GM23248 (cell line): ENCODE measurements around the gene HSPBP1. TPM values are rescaled to one million over a fixed set of nuclear protein-coding genes. Genes with fewer than 3 reads are reported as not detected.

ENCODE experiments used
- DNase-seq: peaks from one replicate; pipeline ENCODE4 v3.0.0-alpha.2; 2015
- H2AFZ ChIP-seq: fragments of 200-600 bp; sonication (generic); 2 replicates; pipeline ENCODE4 v1.6.1; 2016; ENCODE audit warnings: antibody characterized with exemption
- H3F3A ChIP-seq: fragments of 200-600 bp; sonication (generic); 2 replicates; pipeline ENCODE4 v1.6.1; 2016; ENCODE audit warnings: mild to moderate bottlenecking, antibody characterized with exemption, mixed run types; ENCODE audit not compliant: insufficient read depth
- H3K27ac ChIP-seq: fragments of 200-600 bp; sonication (generic); 2 replicates; pipeline ENCODE4 v1.5.1; 2016; ENCODE audit warnings: mild to moderate bottlenecking
- H3K27me3 ChIP-seq: fragments of 200-600 bp; sonication (generic); replicated peaks from 2 replicates; pipeline ENCODE4 v1.6.1; 2016; ENCODE audit warnings: mild to moderate bottlenecking; ENCODE audit not compliant: insufficient read depth
- H3K36me3 ChIP-seq: fragments of 200-600 bp; sonication (generic); 2 replicates; pipeline ENCODE4 v1.6.1; 2016; ENCODE audit warnings: low read depth, mild to moderate bottlenecking
- H3K4me1 ChIP-seq: fragments of 200-600 bp; sonication (generic); 2 replicates; pipeline ENCODE4 v1.6.1; 2016; ENCODE audit warnings: mild to moderate bottlenecking; ENCODE audit not compliant: insufficient read depth
- H3K4me2 ChIP-seq: fragments of 200-600 bp; sonication (generic); one replicate; pipeline ENCODE4 v1.6.1; 2016; ENCODE audit warnings: mild to moderate bottlenecking; ENCODE audit not compliant: unreplicated experiment
- H3K4me3 ChIP-seq: fragments of 200-600 bp; sonication (generic); 2 replicates; pipeline ENCODE4 v1.5.1; 2016; ENCODE audit warnings: mild to moderate bottlenecking
- H3K79me2 ChIP-seq: fragments of 200-600 bp; sonication (generic); 2 replicates; pipeline ENCODE4 v1.6.1; 2016; ENCODE audit warnings: mild to moderate bottlenecking; ENCODE audit not compliant: insufficient read depth
- H3K9ac ChIP-seq: fragments of 200-600 bp; sonication (generic); 2 replicates; pipeline ENCODE4 v1.6.1; 2016; ENCODE audit warnings: mild to moderate bottlenecking
- H3K9me2 ChIP-seq: fragments of 200-600 bp; sonication (generic); 2 replicates; pipeline ENCODE4 v1.6.1; 2016; ENCODE audit warnings: mixed run types, mild to moderate bottlenecking, moderate library complexity; ENCODE audit not compliant: insufficient read depth
- H3K9me3 ChIP-seq: fragments of 200-600 bp; sonication (generic); one replicate; pipeline ENCODE4 v1.6.1; 2017; ENCODE audit warnings: low read depth
- H4K20me1 ChIP-seq: fragments of 200-600 bp; sonication (generic); 2 replicates; pipeline ENCODE4 v1.6.0; 2016; ENCODE audit not compliant: insufficient read depth
- EZH2 ChIP-seq: fragments of 200-600 bp; sonication (generic); IDR thresholded peaks from 2 replicates; pipeline ENCODE4 v1.6.1; 2018; ENCODE audit warnings: antibody characterized with exemption, mild to moderate bottlenecking; ENCODE audit not compliant: insufficient read depth, poor library complexity, severe bottlenecking
- EZH2phosphoT487 ChIP-seq: fragments of 200-600 bp; sonication (generic); IDR thresholded peaks from 2 replicates; pipeline ENCODE4 v1.6.1; 2018; ENCODE audit warnings: antibody characterized with exemption, moderate library complexity, mild to moderate bottlenecking, low read depth; ENCODE audit not compliant: insufficient read depth
- WGBS, 2 experiments: methylation state at CpG; one replicate each; pipeline ENCODE4 v1.1.6; 2015 to 2017; ENCODE audit warnings: low lambda C conversion rate in 2 of 2, low coverage in 1 of 2; ENCODE audit errors: missing lambda C conversion rate in 2 of 2; 5-methylcytosine and 5-hydroxymethylcytosine counted together
- in situ Hi-C: fragments of 300-500 bp; cut with MboI; formaldehyde crosslinking; loops from 2 replicates; pipeline ENCODE4 v1.15.0; 2020
- polyA plus RNA-seq: library from polyadenylated mRNA; unstranded; fragments of >200 nt; fragmentation: Nextera tagmentation; extraction: Ambion mirVana; gene quantifications from 2 replicates; pipeline ENCODE4 v1.2.1, GENCODE V29; 2016
- total RNA-seq: library from RNA; depleted of rRNA; stranded (reverse); fragments of >200 nt; shearing (Covaris generic); gene quantifications from 2 replicates; pipeline ENCODE4 v1.2.3, GENCODE V29; 2014

HSPBP1 gene
- total and polyA plus RNA-seq, 2 experiments from 2014 or later = 42.5 to 62.5 TPM

DNA sequence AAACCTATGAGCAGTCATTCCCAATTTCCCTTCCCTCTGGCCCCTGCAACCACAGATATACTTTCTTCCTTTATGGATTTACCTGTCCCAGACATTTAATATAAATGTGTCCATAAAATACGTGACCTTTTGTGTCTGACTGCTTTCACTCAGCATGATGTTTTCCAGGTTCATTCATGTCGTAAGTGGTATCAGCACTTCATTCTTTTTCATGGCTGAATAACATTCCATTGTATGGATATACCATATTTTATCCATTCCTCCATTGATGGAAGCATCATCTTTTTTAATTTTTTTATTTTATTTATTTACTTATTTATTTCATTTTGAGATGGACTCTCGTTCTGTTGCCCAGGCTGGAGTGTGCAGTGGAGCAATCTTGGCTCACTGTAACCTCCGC, 13.1 kb downstream of the HSPBP1 start:
- no peak for TF ChIP-seq EZH2phosphoT487
- no peak for TF ChIP-seq EZH2
- H3K9me3 ChIP-seq = no peaks in the 10 kb centered on the region
- no peak overlapping the region for H3K4me2 ChIP-seq
- H3K27me3 ChIP-seq = no peaks in the 10 kb centered on the region
- no peaks in the 10 kb centered on the region for H3K4me1 ChIP-seq
- H3K36me3 ChIP-seq = no peaks in the 10 kb centered on the region; the same call in 1 of the 2 replicates
- WGBS, 2 experiments = 92 to 95% methylated on average over 4 of the region's 4 CpGs
- in situ Hi-C loops = no loop called here
- H2AFZ ChIP-seq = no peak overlapping the region
- no peaks in the 10 kb centered on the region for H3K9me2 ChIP-seq
- DNase-seq = no peak
- H3K79me2 ChIP-seq = peaks cover 4% of the 10 kb centered on the region; the same call in 1 of the 2 replicates
- no peaks in the 10 kb centered on the region for H4K20me1 ChIP-seq
- no peak overlapping the region for H3K27ac ChIP-seq
- H3F3A ChIP-seq = no peaks in the 10 kb centered on the region
- no peak overlapping the region for H3K9ac ChIP-seq
- no peak overlapping the region for H3K4me3 ChIP-seq

DNA sequence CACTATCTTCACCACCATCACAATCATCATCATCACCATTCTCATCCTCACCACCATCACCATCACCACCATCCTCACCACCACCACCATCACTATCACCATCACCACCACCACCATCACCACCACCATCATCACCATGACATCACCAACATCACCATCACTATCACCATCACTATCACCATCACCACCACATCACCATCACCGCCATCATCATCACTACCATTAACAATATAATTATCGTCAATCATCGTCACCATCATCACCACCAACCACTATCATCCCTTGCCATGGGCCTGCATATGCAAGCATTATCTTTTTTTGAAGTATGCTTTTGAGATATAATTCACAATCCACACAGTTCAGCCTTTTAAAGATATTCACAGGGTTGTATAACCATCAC, 13.5 kb downstream of the HSPBP1 start:
- no peak overlapping the region for H3K4me2 ChIP-seq
- DNase-seq = no peak

GRCh38 chr19:55265723-55266386, 14.1 kb downstream of the HSPBP1 start:
- H3K9me2 ChIP-seq = no peaks in the 10 kb centered on the region
- H3K4me2 ChIP-seq = no peak overlapping the region
- no peak for TF ChIP-seq EZH2
- TF ChIP-seq EZH2phosphoT487 = no peak
- no peak overlapping the region for H3K27ac ChIP-seq
- no peak overlapping the region for H3K4me3 ChIP-seq
- 0 out of 2 replicates have a peak, but pooled peaks cover 2% of the 10 kb centered on the region for H3F3A ChIP-seq
- no peaks in the 10 kb centered on the region for H3K9me3 ChIP-seq
- H3K27me3 ChIP-seq = no peaks in the 10 kb centered on the region
- H4K20me1 ChIP-seq = no peaks in the 10 kb centered on the region
- in situ Hi-C loops = no loop called here
- peaks cover 4% of the 10 kb centered on the region; the same call in 1 of the 2 replicates for H3K79me2 ChIP-seq
- no peak overlapping the region for H2AFZ ChIP-seq
- WGBS, 2 experiments = 88% methylated on average over 8 to 12 of the region's 12 CpGs
- DNase-seq = no peak
- no peak overlapping the region for H3K9ac ChIP-seq
- H3K36me3 ChIP-seq = no peaks in the 10 kb centered on the region; the same call in 1 of the 2 replicates
- no peaks in the 10 kb centered on the region for H3K4me1 ChIP-seq

More for the DNA sequence above, 13.5 kb downstream of the HSPBP1 start:
- H3K36me3 ChIP-seq = no peaks in the 10 kb centered on the region; the same call in 1 of the 2 replicates
- no peaks in the 10 kb centered on the region for H4K20me1 ChIP-seq
- H3K27ac ChIP-seq = no peak overlapping the region
- H3K9me3 ChIP-seq = no peaks in the 10 kb centered on the region
- peaks cover 4% of the 10 kb centered on the region; the same call in 1 of the 2 replicates for H3K79me2 ChIP-seq
- no peaks in the 10 kb centered on the region for H3K27me3 ChIP-seq
- TF ChIP-seq EZH2phosphoT487 (no peak), EZH2 (no peak)
- no peaks in the 10 kb centered on the region for H3K4me1 ChIP-seq
- 97 to 99% methylated on average over 3 of the region's 3 CpGs for WGBS, 2 experiments
- H3F3A ChIP-seq = no peaks in the 10 kb centered on the region
- H3K9me2 ChIP-seq = no peaks in the 10 kb centered on the region
- H2AFZ ChIP-seq = no peak overlapping the region
- no peak overlapping the region for H3K4me3 ChIP-seq
- no peak overlapping the region for H3K9ac ChIP-seq
- in situ Hi-C loops = no loop called here

DNA sequence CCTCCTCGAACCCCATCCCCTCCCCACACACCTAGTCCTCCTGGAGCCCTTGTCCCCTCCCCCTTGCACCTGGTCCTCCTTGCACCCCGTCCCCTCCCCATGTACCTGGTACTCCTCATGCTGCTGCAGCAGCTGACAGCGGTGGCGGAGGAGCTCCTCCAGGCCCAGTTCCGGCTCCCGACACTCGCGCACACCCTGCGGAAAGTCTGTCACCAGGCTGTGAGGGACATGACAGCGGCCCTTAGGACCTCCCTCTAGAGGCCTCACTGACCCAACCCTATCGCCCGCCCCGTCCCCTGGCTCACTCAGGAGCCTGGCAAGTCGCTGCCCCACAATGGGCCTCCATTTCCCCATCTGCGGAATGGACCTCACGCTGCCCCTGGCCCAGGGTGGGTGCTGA, 14.7 kb downstream of the HSPBP1 start:
- TF ChIP-seq EZH2 = no peak
- no peak for TF ChIP-seq EZH2phosphoT487
- no peak overlapping the region for H3K4me3 ChIP-seq
- no peaks in the 10 kb centered on the region for H3K9me3 ChIP-seq
- peaks cover 9% of the 10 kb centered on the region; the same call in 1 of the 2 replicates for H3F3A ChIP-seq
- 93 to 94% methylated on average over 14 to 16 of the region's 16 CpGs for WGBS, 2 experiments
- no peak for DNase-seq
- no peak overlapping the region for H2AFZ ChIP-seq
- no peaks in the 10 kb centered on the region for H3K27me3 ChIP-seq
- H3K27ac ChIP-seq = no peak overlapping the region
- H3K4me1 ChIP-seq = no peaks in the 10 kb centered on the region
- H3K9me2 ChIP-seq = no peaks in the 10 kb centered on the region
- H3K4me2 ChIP-seq = no peak overlapping the region
- H3K36me3 ChIP-seq = no peaks in the 10 kb centered on the region; the same call in 1 of the 2 replicates
- H3K9ac ChIP-seq = no peak overlapping the region
- peaks cover 4% of the 10 kb centered on the region; the same call in 1 of the 2 replicates for H3K79me2 ChIP-seq
- H4K20me1 ChIP-seq = no peaks in the 10 kb centered on the region
- in situ Hi-C loops = no loop called here
